Neural crest cell (in vitro differentiated cells): ENCODE results near the gene CTSZ. TPM values are rescaled to one million over a fixed set of nuclear protein-coding genes. Genes with fewer than 3 reads are reported as not detected.

Source experiments
- DNase-seq: peaks from one replicate; pipeline ENCODE4 v3.0.0; 2021; ENCODE audit warnings: low read depth, mixed read lengths, low spot score
- H3K27ac Mint-ChIP-seq: one replicate; pipeline ENCODE4 v1.8.0; 2021; ENCODE audit warnings: mild to moderate bottlenecking, mixed read lengths; ENCODE audit not compliant: unreplicated experiment
- H3K27me3 Mint-ChIP-seq: 2 replicates; pipeline ENCODE4 v1.8.0; 2021; ENCODE audit warnings: low read depth, mild to moderate bottlenecking, mixed read lengths
- H3K36me3 Mint-ChIP-seq: 2 replicates; pipeline ENCODE4 v1.8.0; 2021; ENCODE audit warnings: low read depth, mild to moderate bottlenecking, mixed read lengths
- H3K4me1 Mint-ChIP-seq: 2 replicates; pipeline ENCODE4 v1.8.0; 2021; ENCODE audit warnings: mixed read lengths
- H3K4me3 Mint-ChIP-seq: one replicate; pipeline ENCODE4 v1.8.0; 2021; ENCODE audit warnings: mild to moderate bottlenecking, mixed read lengths
- H3K9me3 Mint-ChIP-seq: 2 replicates; pipeline ENCODE4 v1.8.0; 2021; ENCODE audit warnings: mixed read lengths
- total RNA-seq: library from RNA; stranded (reverse); gene quantifications from 2 replicates; pipeline ENCODE4 v1.2.1, GENCODE V29; 2021
- TF ChIP-seq, protein P1 (sequence below): fragments of 200-600 bp; sonication (generic); conservative IDR thresholded peaks from 2 replicates; pipeline ENCODE4 v1.5.0; 2021; ENCODE audit warnings: antibody characterized with exemption, mild to moderate bottlenecking

The CTSZ gene
- total RNA-seq, 1 donor from 2014 or later = 22.7 TPM

DNA sequence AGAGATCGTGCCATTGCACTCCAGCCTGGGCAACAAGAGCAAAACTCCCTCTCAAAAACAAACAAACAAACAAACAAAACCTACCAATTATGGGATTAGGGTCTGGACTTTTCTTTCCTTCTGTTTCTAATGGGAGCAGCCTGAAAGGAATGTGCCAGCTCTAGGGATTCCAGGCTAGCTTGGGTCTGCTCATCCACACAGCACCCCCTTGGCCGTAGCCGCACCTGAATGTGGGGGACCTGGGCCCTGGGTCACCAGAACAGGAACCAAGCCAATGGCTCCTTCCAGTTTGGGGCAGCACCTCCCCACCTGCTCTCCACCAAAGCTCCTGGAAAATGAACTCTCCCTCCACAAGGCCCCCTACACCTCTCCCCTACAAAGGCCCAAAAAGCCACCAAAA lies 6.7 kb downstream of the CTSZ start:
- Mint-ChIP-seq H3K27ac (no peak overlapping the region), H3K36me3 (peaks cover 4% of the 10 kb centered on the region), H3K9me3 (no peaks in the 10 kb centered on the region), H3K4me3 (no peak overlapping the region), H3K4me1 (peaks cover 19% of the 10 kb centered on the region), H3K27me3 (no peaks in the 10 kb centered on the region)
- TF ChIP-seq, protein P1, sequence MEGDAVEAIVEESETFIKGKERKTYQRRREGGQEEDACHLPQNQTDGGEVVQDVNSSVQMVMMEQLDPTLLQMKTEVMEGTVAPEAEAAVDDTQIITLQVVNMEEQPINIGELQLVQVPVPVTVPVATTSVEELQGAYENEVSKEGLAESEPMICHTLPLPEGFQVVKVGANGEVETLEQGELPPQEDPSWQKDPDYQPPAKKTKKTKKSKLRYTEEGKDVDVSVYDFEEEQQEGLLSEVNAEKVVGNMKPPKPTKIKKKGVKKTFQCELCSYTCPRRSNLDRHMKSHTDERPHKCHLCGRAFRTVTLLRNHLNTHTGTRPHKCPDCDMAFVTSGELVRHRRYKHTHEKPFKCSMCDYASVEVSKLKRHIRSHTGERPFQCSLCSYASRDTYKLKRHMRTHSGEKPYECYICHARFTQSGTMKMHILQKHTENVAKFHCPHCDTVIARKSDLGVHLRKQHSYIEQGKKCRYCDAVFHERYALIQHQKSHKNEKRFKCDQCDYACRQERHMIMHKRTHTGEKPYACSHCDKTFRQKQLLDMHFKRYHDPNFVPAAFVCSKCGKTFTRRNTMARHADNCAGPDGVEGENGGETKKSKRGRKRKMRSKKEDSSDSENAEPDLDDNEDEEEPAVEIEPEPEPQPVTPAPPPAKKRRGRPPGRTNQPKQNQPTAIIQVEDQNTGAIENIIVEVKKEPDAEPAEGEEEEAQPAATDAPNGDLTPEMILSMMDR = no peak
- DNase-seq = no peak

DNA sequence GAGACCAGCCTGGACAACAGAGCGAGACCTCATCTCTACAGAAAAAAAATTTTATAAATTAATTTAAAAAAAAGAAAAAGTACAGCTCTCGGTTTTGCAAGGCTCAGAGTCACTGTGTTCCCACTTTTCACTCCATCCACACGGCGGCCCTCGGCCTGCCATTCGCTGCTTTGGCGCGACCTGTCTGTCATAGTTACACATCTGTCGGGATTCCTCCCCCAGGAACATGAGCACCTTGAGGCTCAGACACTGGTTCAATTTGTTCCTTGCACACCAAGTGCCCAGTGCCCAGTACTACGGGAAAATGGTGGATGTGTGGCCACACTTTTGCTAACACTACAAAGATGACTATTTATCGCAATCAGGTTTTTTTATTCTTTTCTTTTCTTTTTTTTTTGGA lies 8.4 kb downstream of the CTSZ start:
- no peaks in the 10 kb centered on the region for H3K9me3 Mint-ChIP-seq
- H3K4me3 Mint-ChIP-seq = peak overlapping the region; percentile 12
- no peaks in the 10 kb centered on the region for H3K27me3 Mint-ChIP-seq
- H3K27ac Mint-ChIP-seq = no peak overlapping the region
- H3K36me3 Mint-ChIP-seq = peaks cover 8% of the 10 kb centered on the region
- peaks cover 14% of the 10 kb centered on the region for H3K4me1 Mint-ChIP-seq
- DNase-seq = no peak
- TF ChIP-seq, protein P1 = no peak

DNA sequence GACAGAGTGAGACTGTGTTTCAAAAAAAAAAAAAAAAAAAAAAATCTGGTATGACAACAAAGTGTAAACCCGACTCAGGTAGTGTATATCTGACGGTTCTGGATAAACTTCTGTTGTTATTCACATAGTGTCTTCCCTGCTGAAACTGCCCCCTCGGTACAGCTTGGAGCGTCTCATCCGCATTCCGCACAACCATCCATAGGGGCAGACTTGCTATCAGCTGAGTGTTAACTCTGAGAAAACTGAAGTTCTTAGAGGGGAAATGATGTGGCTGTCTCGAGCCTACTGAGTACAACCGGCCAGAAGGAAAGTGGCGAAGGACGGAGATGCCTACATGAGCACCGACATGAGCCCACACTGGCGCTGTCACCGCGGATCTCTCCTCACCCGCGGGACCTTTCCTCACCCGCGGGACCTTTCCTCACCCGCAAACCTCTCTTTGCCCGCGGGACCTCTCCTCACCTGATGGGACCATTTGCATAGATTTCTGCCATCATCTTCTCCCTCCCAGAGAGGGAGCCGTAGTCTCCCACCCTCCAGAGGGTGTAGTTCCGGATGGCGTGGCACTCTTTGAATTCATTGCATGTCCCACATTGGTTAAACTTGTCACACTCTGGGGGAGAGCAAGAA lies 9.8 kb downstream of the CTSZ start:
- Mint-ChIP-seq H3K4me1 (peaks cover 1% of the 10 kb centered on the region), H3K4me3 (peak overlapping the region; percentile 64), H3K9me3 (no peaks in the 10 kb centered on the region), H3K27ac (no peak overlapping the region), H3K36me3 (peaks cover 9% of the 10 kb centered on the region), H3K27me3 (no peaks in the 10 kb centered on the region)
- no peak for DNase-seq
- TF ChIP-seq, protein P1 = no peak

DNA sequence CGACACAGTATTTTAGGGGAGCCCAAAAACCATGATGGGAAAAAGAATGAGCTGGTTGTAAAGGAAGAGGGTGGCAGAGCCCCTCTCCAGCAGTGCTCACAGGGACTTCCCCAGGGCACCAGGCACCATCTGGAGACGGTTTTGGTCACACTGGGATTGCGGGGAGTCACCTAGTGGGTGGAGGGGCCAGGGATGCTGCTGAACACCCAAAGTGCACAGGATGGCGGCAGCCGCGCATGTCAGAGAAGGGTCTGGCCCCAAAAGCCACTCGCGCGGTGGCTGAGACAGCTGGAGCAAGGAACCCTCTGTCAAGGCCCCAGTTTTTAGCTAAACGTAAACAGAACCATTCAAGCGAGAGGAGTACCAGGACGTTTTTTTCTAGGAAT lies 10.8 kb downstream of the CTSZ start:
- TF ChIP-seq, protein P1 = no peak
- DNase-seq = no peak

DNA sequence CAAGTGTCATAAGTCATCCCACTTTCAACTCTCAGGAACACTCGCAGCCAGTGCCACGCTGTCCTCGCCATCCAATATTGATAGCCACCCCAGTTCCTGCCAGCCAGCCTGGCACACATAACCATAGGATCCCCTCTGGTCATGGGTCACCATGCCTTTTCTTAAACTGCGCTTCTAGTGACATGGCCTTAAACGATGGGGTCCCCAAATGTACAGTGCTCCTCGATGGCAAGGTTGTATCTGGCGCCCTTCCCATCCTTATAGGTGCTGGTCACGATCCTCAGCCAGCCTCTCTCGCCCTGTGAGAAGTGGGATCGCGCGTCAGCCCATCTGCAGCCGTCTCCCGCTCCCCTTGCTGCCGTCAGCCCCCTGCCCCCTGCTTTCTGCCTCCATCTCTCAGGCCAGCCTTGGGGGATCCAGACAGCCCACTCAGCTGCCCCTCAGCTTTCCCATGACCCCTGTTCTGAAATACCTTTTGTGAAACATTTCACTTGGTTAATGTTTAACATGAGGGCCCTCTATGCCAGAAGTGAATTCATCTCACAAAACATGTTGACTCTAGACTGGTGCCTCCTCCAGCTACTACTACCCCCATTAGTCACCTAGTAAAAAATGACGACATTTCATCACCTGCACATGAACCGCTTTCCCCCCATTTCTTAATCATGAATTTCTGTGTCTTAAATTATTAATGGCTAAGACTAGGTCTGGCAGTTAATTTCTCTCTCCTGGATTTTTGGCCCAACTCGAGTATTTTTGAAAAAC lies 11.4 kb downstream of the CTSZ start:
- TF ChIP-seq, protein P1 = no peak
- Mint-ChIP-seq H3K27ac (no peak overlapping the region), H3K36me3 (peaks cover 9% of the 10 kb centered on the region), H3K4me1 (no peaks in the 10 kb centered on the region), H3K4me3 (no peak overlapping the region), H3K27me3 (no peaks in the 10 kb centered on the region), H3K9me3 (no peaks in the 10 kb centered on the region)
- no peak for DNase-seq

More for the DNA sequence above, 10.8 kb downstream of the CTSZ start:
- no peak overlapping the region for H3K4me3 Mint-ChIP-seq
- no peaks in the 10 kb centered on the region for H3K27me3 Mint-ChIP-seq
- H3K36me3 Mint-ChIP-seq = peaks cover 9% of the 10 kb centered on the region
- no peaks in the 10 kb centered on the region for H3K9me3 Mint-ChIP-seq
- H3K4me1 Mint-ChIP-seq = no peaks in the 10 kb centered on the region
- no peak overlapping the region for H3K27ac Mint-ChIP-seq
